IPS-18a (cell line): Measurements from ENCODE around the gene NPAS2.

Experiments
- H3K27ac ChIP-seq: one replicate; pipeline ENCODE4 v1.5.1; 2013; ENCODE audit warnings: low read length
- H3K27me3 ChIP-seq: one replicate; pipeline ENCODE4 v1.6.1; 2013; ENCODE audit warnings: mild to moderate bottlenecking, low read length; ENCODE audit not compliant: control insufficient read depth, insufficient read depth
- H3K36me3 ChIP-seq: one replicate; pipeline ENCODE4 v1.6.1; 2013; ENCODE audit warnings: low read depth, low read length; ENCODE audit not compliant: control insufficient read depth
- H3K4me1 ChIP-seq: one replicate; pipeline ENCODE4 v1.6.1; 2013; ENCODE audit warnings: low read depth, low read length; ENCODE audit not compliant: control insufficient read depth
- H3K4me3 ChIP-seq: one replicate; pipeline ENCODE4 v1.5.1; 2013; ENCODE audit warnings: low read length
- H3K9ac ChIP-seq: one replicate; pipeline ENCODE4 v1.6.1; 2013; ENCODE audit warnings: mild to moderate bottlenecking, low read length, moderate library complexity
- H3K9me3 ChIP-seq: one replicate; pipeline ENCODE4 v1.6.1; 2013; ENCODE audit warnings: low read depth, low read length; ENCODE audit not compliant: control insufficient read depth

The NPAS2 gene

GRCh38 chr2:101026253-101026701, 206.3 kb downstream of the NPAS2 start:
- Histone ChIP-seq H3K9me3 (no peaks in the 10 kb centered on the region), H3K27me3 (no peaks in the 10 kb centered on the region), H3K27ac (no peak overlapping the region), H3K9ac (peak overlapping the region; percentile 2), H3K4me1 (peaks cover 15% of the 10 kb centered on the region), H3K36me3 (peaks cover 9% of the 10 kb centered on the region), H3K4me3 (no peak overlapping the region)

GRCh38 chr2:101026923-101027469, 207.1 kb downstream of the NPAS2 start:
- Histone ChIP-seq H3K9ac (no peak overlapping the region), H3K4me1 (peaks cover 15% of the 10 kb centered on the region), H3K27ac (no peak overlapping the region), H3K27me3 (no peaks in the 10 kb centered on the region), H3K36me3 (peaks cover 2% of the 10 kb centered on the region), H3K9me3 (no peaks in the 10 kb centered on the region), H3K4me3 (no peak overlapping the region)

- Histone ChIP-seq H3K4me1 (peaks cover 15% of the 10 kb centered on the region), H3K36me3 (peaks cover 5% of the 10 kb centered on the region), H3K4me3 (no peak overlapping the region), H3K9ac (no peak overlapping the region), H3K27ac (no peak overlapping the region), H3K27me3 (no peaks in the 10 kb centered on the region), H3K9me3 (no peaks in the 10 kb centered on the region)
These were observed 207.9 kb downstream of the NPAS2 start for GRCh38 chr2:101027852-101028251.

- H3K9me3 ChIP-seq, result no peaks in the 10 kb centered on the region
- no peak overlapping the region for H3K9ac ChIP-seq
- H3K27ac ChIP-seq, result no peak overlapping the region
- no peak overlapping the region for H3K4me3 ChIP-seq
- no peaks in the 10 kb centered on the region for H3K27me3 ChIP-seq
- peaks cover 9% of the 10 kb centered on the region for H3K4me1 ChIP-seq
- H3K36me3 ChIP-seq, result peaks cover 12% of the 10 kb centered on the region
These were observed 211.1 kb downstream of the NPAS2 start for GRCh38 chr2:101030866-101031554.

- no peak overlapping the region for H3K4me3 ChIP-seq
- H3K36me3 ChIP-seq, result peaks cover 12% of the 10 kb centered on the region
- H3K9ac ChIP-seq, result no peak overlapping the region
- H3K4me1 ChIP-seq, result no peaks in the 10 kb centered on the region
- H3K27me3 ChIP-seq, result no peaks in the 10 kb centered on the region
- H3K9me3 ChIP-seq, result no peaks in the 10 kb centered on the region
- no peak overlapping the region for H3K27ac ChIP-seq
These were observed 212.3 kb downstream of the NPAS2 start for GRCh38 chr2:101032084-101032776.

GRCh38 chr2:101036562-101036961, 216.6 kb downstream of the NPAS2 start:
- H3K27ac ChIP-seq, result no peak overlapping the region

GRCh38 chr2:101037161-101037755, 217.3 kb downstream of the NPAS2 start:
- no peaks in the 10 kb centered on the region for H3K9me3 ChIP-seq
- no peak overlapping the region for H3K9ac ChIP-seq
- no peaks in the 10 kb centered on the region for H3K4me1 ChIP-seq
- H3K4me3 ChIP-seq, result no peak overlapping the region
- peaks cover 12% of the 10 kb centered on the region for H3K36me3 ChIP-seq
- no peak overlapping the region for H3K27ac ChIP-seq
- H3K27me3 ChIP-seq, result no peaks in the 10 kb centered on the region

More at GRCh38 chr2:101036562-101036961, 216.6 kb downstream of the NPAS2 start:
- Histone ChIP-seq H3K4me3 (no peak overlapping the region), H3K36me3 (peaks cover 12% of the 10 kb centered on the region), H3K4me1 (no peaks in the 10 kb centered on the region), H3K9ac (no peak overlapping the region), H3K27me3 (no peaks in the 10 kb centered on the region), H3K9me3 (no peaks in the 10 kb centered on the region)

GRCh38 chr2:101038455-101039255, 218.7 kb downstream of the NPAS2 start:
- no peak overlapping the region for H3K4me3 ChIP-seq
- no peak overlapping the region for H3K9ac ChIP-seq
- H3K27me3 ChIP-seq, result no peaks in the 10 kb centered on the region
- H3K9me3 ChIP-seq, result no peaks in the 10 kb centered on the region
- peaks cover 7% of the 10 kb centered on the region for H3K36me3 ChIP-seq
- H3K4me1 ChIP-seq, result no peaks in the 10 kb centered on the region
- peak overlapping the region; percentile 54 for H3K27ac ChIP-seq

- Histone ChIP-seq H3K36me3 (peaks cover 7% of the 10 kb centered on the region), H3K9me3 (no peaks in the 10 kb centered on the region), H3K4me1 (no peaks in the 10 kb centered on the region), H3K4me3 (no peak overlapping the region), H3K9ac (no peak overlapping the region), H3K27me3 (no peaks in the 10 kb centered on the region), H3K27ac (no peak overlapping the region)
These were observed 220.1 kb downstream of the NPAS2 start for GRCh38 chr2:101040072-101040471.

GRCh38 chr2:101040761-101041160, 220.8 kb downstream of the NPAS2 start:
- Histone ChIP-seq H3K9ac (no peak overlapping the region), H3K36me3 (peaks cover 2% of the 10 kb centered on the region), H3K4me3 (no peak overlapping the region), H3K27ac (no peak overlapping the region), H3K4me1 (no peaks in the 10 kb centered on the region), H3K9me3 (no peaks in the 10 kb centered on the region), H3K27me3 (no peaks in the 10 kb centered on the region)

GRCh38 chr2:101041413-101041812, 221.5 kb downstream of the NPAS2 start:
- H3K27ac ChIP-seq, result no peak overlapping the region
- no peaks in the 10 kb centered on the region for H3K36me3 ChIP-seq
- no peak overlapping the region for H3K4me3 ChIP-seq
- H3K27me3 ChIP-seq, result no peaks in the 10 kb centered on the region
- no peaks in the 10 kb centered on the region for H3K4me1 ChIP-seq
- H3K9me3 ChIP-seq, result no peaks in the 10 kb centered on the region
- H3K9ac ChIP-seq, result no peak overlapping the region
